ENCODE results near the gene PNMT. TPM values are rescaled to one million over a fixed set of nuclear protein-coding genes. Genes with fewer than 3 reads are reported as not detected.

PNMT gene
- total and polyA plus RNA-seq, 2 of the 13 experiments (the other 11 are each of a cell fraction or from before 2014, with no cell fraction given), result 0.25 TPM; not detected in 1

DNA sequence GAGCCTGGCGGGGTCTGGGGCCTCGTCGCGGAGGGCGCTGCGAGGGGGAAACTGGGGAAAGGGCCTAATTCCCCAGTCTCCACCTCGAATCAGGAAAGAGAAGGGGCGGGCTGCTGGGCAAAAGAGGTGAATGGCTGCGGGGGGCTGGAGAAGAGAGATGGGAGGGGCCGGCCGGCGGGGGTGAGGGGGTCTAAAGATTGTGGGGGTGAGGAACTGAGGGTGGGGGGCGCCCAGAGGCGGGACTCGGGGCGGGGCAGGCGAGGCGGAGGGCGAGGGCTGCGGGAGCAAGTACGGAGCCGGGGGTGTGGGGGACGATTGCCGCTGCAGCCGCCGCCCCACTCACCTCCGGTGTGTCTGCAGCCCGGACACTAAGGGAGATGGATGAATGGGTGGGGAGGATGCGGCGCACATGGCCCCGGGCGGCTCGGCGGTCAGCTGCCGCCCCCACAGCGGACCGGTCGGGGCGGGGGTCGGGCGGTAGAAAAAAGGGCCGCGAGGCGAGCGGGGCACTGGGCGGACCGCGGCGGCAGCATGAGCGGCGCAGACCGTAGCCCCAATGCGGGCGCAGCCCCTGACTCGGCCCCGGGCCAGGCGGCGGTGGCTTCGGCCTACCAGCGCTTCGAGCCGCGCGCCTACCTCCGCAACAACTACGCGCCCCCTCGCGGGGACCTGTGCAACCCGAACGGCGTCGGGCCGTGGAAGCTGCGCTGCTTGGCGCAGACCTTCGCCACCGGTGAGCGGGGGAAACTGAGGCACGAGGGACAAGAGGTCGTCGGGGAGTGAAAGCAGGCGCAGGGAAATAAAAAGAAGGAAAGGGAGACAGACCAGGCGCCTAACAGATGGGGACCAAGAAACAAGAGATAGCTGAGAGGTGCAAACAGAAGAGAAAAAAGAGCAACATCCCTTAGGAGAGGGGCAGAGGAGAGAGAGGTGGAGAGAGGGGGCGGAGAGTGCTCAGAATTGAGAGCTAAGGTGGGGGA, at the start of gene PNMT (continued):
- 0 out of 2 replicates have a peak, but pooled peaks have one; percentile 22 for TF ChIP-seq ZBTB40 (IDR thresholded peaks at IDR 0.05)
- peak; percentile 71 for TF ChIP-seq ZBTB40 (CRISPR knock-in tag; IDR thresholded peaks at IDR 0.05)
- TF ChIP-seq, protein P1, sequence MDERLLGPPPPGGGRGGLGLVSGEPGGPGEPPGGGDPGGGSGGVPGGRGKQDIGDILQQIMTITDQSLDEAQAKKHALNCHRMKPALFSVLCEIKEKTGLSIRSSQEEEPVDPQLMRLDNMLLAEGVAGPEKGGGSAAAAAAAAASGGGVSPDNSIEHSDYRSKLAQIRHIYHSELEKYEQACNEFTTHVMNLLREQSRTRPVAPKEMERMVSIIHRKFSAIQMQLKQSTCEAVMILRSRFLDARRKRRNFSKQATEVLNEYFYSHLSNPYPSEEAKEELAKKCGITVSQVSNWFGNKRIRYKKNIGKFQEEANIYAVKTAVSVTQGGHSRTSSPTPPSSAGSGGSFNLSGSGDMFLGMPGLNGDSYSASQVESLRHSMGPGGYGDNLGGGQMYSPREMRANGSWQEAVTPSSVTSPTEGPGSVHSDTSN (CRISPR knock-in tag; IDR thresholded peaks at IDR 0.05), result no peak
- TF ChIP-seq ZNF747 (CRISPR knock-in tag; IDR thresholded peaks at IDR 0.05; ENCODE audit: borderline replicate concordance), result peak; percentile 78; the same call in 1 of the 2 replicates
- peak; percentile 73; the same call in 1 of the 2 replicates for TF ChIP-seq ZSCAN9 (CRISPR knock-in tag; IDR thresholded peaks at IDR 0.05; ENCODE audit: borderline replicate concordance)
- peak; percentile 74; the same call in 1 of the 2 replicates for TF ChIP-seq GATAD2A (CRISPR knock-in tag; IDR thresholded peaks at IDR 0.05)
- no peak for TF ChIP-seq ZFP36 (IDR thresholded peaks at IDR 0.05; ENCODE audit: borderline replicate concordance, low read depth, low read length, partially characterized antibody)
- TF ChIP-seq ZNF746 (CRISPR knock-in tag; IDR thresholded peaks at IDR 0.05), result peak; percentile 29; the same call in 1 of the 2 replicates
- peak; percentile 88 for TF ChIP-seq HOXA3 (CRISPR knock-in tag; IDR thresholded peaks at IDR 0.05)
- no peak for TF ChIP-seq TBL1XR1 (IDR thresholded peaks at IDR 0.05; ENCODE audit: borderline replicate concordance, low read length, partially characterized antibody)
- TF ChIP-seq ESRRA (CRISPR knock-in tag; IDR thresholded peaks at IDR 0.05; ENCODE audit: low read depth), result 0 out of 2 replicates have a peak, but pooled peaks have one; percentile 60
- no peak for TF ChIP-seq GATA4 (IDR thresholded peaks at IDR 0.05; ENCODE audit: borderline replicate concordance, low read depth)
- TF ChIP-seq RBFOX2 (IDR thresholded peaks at IDR 0.05; ENCODE audit: low read depth, low read length), result peak; percentile 42; the same call in 1 of the 2 replicates
- no peak for TF ChIP-seq ZNF335 (CRISPR knock-in tag; IDR thresholded peaks at IDR 0.05)
- TF ChIP-seq IRF1 (CRISPR knock-in tag; IDR thresholded peaks at IDR 0.05; ENCODE audit: low read depth), result no peak
- no peak for TF ChIP-seq CC2D1A (CRISPR knock-in tag; IDR thresholded peaks at IDR 0.05)
- peak; percentile 81 for TF ChIP-seq HNRNPK (IDR thresholded peaks at IDR 0.05; ENCODE audit: low read depth, low read length, poor library complexity, severe bottlenecking)
- TF ChIP-seq ZSCAN12 (CRISPR knock-in tag; IDR thresholded peaks at IDR 0.05), result no peak
- TF ChIP-seq ZNF792 (CRISPR knock-in tag; IDR thresholded peaks at IDR 0.05), result peak; percentile 89
